GM19043 (cell line): Measurements from ENCODE around the gene KIF6.

ENCODE experiments used
- ATAC-seq: cut with Tn5 transposase; IDR thresholded peaks from one replicate; pipeline ENCODE4 v1.9.1; 2021; ENCODE audit warnings: low read depth; ENCODE audit not compliant: unreplicated experiment

Gene KIF6

DNA sequence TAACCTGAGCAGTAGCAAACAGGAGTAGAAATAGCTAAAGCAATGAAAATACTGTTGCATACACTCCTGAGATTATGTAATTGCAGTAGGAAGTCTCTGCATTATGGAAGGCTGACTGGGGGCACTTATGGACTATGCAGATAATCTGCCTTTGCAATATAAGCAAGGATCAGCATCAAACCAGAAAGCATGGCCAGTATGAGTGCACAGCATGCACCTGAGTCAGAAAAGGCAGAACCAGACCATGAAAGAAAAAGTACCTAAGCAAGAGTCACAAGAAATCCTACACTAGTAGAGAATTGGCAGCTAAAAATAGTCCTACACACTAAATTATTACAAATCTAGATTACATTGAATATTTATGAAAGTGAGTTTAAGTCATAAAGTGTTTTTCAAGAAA lies 164.3 kb downstream of the KIF6 start:
- no peak for ATAC-seq

DNA sequence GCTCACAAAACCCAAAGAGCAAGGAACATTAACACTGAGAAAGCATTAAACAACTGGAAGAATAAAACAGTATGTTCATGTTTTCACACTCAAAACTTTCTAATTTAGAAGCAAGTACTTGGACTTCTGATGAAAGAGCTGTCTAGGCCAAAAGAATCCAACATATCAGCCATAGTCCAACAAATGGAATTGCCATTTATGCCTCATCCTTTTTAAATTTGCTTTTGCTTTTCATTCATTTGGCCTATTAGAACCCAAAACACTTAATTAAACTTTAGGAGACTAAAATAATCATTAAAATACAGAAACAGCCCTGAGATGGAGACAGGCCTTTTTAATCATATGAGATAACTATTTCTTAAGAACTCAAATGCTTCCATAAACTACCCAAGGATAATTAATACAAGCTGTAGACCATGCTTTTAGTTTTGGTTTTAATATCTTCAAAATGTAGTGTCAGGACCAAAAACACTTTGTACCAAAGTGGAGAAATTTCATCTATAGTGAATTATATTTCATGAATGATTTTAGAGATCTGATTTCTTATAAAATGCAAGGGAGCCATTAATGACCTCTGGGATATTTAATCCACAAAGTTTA lies 166.5 kb downstream of the KIF6 start:
- no peak for ATAC-seq

DNA sequence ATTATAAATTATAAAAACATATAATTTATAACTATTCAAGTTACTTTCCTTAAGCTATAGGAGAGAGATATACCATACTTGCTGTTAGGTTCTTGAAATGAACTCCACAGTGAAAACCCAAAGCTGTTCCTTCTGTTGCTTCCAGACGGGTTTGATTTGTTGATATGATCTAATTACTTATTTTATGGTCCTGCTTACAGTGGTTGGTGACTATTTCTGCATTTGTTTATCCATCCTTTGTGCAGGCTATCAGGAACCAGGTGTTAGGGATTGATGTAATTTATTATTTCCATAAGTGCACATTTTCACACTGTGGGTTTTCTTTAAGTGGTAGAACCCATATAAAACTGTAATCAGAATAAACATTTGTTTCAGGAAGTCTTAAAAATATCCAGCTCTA lies 167.1 kb downstream of the KIF6 start:
- ATAC-seq = no peak

GRCh38 chr6:39555136-39555535 lies 170.1 kb downstream of the KIF6 start:
- ATAC-seq = no peak

GRCh38 chr6:39553860-39554802 lies 171.1 kb downstream of the KIF6 start:
- no peak for ATAC-seq

DNA sequence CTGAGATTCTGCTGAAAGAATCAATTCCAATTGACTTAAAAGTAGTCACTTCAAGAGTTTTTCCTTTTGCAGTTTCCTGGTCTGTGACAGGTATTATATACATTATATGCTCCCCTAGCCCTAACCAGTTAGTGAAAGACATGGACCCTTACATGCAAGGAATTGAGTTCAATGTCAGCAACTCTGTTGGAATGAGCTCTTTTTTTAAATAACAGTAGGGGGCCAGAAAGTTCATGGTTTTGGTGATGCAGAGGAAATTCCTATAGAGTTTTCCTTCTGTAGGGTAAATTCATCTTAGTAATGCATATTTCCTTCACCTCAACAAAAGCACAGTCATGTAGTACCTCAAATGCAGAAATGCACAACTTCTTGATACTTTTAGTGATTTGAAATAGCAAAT lies 172.2 kb downstream of the KIF6 start:
- ATAC-seq = no peak

DNA sequence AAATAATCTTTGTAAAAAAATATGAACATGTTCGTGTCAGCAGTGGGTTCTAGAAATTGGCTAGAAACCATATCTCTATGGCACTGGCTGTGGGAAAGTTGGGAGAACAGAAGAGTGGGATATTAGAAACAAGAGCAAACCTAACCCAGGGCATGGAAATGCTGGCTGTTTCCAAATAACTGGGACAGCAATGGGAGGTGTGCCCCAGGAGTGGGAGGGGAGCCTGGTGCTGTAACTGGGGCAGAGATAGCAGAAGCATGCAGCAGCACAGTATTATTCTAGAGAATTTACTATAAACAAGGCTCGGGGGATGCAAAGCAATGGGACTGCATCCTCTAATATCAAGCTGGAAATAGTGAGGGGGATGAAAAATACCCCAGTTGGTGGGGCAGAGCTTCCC lies 175.0 kb downstream of the KIF6 start:
- ATAC-seq = no peak

- no peak for ATAC-seq
These were observed 178.5 kb downstream of the KIF6 start for GRCh38 chr6:39546731-39547130.

DNA sequence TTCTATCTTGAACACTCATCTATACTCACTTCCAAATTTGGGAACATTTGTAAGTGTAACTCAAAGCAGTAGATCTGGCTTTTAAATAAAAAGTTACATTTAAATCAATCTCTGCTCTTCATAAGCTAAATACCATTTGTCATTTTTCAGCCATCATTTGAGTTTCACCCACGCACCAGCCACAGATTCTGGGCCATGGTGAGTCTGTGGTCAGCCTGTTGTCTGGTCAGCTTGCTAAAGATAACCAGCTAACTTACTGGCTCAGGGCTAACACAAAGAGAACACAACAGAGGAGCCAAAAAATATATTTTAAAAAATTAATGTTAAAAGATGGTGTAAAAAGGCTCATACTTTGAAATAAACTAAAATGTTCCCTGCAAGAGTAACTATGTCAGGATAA lies 181.3 kb downstream of the KIF6 start:
- no peak for ATAC-seq

GRCh38 chr6:39543095-39543494 lies 182.1 kb downstream of the KIF6 start:
- ATAC-seq = no peak

- ATAC-seq = no peak
These were observed 184.8 kb downstream of the KIF6 start for GRCh38 chr6:39540454-39540853.

DNA sequence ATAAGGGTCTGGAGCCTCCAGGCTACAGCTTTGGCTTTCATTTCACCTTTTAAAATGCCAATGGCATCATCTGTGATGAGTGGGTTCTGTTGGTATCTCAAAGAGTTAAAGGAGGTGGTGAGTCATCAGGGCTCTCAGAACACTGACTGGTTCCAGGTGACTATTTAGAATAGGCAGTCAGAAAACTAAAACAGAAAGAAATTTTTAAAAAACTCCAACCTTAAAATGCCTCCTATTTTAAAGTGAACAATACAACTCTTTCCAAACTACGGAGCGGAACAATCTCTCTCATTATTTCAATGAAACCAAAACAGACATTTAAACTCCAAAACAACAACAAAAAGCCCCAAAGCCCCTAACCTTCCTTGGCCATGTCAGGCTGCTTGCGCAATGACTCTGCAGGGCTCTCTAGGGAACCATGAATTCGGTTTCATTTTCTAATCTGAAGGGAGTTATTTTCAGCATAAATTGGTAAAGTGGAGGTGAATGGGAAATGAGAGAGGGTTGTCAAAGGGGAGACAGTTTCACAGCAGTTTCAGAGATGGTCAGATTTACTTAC lies 194.9 kb downstream of the KIF6 start:
- peak; percentile 97 for ATAC-seq

DNA sequence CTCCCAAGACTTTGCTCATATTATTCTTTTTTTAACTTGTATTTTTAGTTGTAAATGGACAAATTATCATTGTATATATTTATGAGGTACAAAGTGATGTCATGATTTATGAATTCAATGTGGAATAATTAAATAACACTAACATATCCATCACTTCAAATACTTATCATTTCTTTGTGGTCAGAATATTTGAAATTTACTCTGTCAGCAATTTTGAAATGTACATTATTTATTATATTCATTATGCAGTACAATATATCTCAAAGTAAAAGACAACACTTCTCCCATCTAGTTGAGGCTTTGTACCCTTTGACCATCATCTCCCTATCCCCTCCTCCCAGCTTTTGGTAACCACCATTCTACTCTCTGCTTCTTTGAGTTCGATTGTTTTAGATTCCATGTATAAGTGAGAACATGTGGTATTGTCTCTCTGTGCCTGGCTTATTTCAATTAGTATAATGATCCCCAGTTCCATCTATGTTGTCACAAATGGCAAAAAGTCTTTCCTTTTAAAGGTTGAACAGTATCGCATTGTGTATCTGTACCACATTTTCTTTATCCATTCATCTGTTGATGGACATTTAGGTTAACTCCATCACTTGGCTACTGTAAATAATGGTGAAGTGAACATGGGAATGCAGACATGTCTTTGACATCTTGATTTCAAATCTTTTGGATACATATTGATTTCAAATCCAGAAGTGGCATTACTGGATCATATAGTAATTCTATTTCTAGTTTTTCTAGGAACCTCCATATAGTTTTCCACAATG lies 197.2 kb downstream of the KIF6 start:
- ATAC-seq = no peak

DNA sequence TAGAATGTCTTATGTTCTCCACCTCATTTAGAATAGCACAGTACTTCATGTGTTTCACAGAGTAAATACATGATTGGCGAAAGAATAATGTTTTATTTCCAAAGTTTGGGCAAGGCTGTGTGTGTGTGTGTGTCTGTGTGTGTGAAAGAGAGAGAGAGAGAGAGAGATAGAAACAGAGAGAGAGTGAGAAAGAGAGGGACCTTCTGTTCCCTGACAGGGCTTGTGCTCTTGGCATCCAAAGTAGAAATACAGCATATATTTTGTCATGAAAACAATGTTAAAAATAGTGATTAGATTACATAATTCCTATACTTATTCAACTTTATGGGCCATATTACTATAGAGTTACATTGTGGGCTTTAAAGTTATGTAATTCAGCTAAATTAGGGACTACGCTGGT lies 201.2 kb downstream of the KIF6 start:
- no peak for ATAC-seq

DNA sequence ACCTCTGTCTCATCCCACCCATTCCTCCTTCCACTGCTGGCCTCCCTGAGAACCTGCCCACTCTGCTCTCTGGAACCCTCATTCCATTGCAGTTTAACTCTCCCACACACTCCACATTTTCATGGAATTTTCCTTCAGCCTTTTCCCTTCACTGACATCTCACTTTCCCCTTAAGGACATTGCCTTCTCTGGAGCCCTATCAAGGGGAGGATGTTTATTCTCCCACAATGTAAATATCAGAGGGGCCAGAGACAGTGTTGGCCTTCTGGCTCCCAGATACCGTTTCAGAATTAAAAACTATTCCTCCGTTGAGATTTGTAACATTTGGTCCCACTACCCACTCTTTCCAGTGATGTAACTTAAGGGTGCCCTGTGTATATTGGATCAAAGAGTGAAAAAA lies 203.2 kb downstream of the KIF6 start:
- ATAC-seq = no peak

DNA sequence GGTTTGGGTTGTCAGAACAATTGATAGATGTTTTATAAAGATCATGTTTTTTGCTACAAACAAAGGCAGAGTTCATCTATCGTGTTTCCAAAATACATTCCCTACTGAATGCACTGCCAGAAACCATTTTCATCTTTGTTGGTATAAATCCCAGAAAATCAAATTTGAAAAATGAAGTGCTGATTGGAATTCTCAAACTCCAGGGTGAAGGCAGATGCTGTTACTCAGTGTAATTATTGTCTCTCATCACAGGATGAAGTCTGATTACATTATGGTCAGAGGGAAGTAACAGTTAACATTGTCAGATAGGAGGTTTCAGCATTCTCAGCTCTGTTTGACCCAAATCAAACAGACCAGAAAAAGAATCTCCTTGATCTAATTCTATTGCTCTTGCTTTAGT lies 204.3 kb downstream of the KIF6 start:
- no peak for ATAC-seq

DNA sequence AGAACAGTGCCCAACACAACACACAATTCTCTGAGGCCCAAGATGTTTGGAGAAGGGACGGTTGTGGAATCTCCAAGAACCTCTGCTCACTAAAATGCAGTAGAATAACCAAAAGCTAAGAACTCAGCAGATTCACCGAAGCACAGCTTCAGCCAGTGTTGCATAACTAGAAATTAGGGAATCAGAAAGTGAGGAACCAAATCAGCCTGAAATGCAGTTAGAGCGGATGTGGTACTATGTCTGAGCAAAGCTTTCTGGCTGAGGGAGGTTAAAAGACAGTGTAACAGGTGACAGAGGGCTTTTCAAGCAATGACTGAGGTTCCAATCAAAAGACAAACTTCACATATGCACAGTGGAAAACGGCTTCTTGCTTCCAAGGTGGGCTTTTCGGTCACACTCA lies 204.8 kb downstream of the KIF6 start:
- ATAC-seq = no peak

DNA sequence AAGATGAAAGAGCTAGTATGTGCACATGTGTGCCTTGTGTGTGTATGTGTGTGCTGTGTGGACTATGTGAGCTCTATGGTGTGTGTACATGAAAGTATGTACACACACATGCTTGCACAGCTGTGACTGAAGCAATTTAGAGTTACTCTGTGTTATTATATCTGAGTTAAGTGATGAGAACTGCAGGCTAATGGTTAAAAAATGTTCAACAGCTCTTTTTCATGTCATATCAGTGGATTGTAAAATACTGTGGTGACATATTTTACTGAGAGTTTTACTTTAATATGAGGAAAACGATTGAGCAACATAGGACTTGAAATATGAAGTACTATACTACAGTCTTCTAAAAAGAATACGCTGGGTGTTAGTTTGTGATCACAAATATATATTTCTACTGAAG lies 207.0 kb downstream of the KIF6 start:
- ATAC-seq = no peak

DNA sequence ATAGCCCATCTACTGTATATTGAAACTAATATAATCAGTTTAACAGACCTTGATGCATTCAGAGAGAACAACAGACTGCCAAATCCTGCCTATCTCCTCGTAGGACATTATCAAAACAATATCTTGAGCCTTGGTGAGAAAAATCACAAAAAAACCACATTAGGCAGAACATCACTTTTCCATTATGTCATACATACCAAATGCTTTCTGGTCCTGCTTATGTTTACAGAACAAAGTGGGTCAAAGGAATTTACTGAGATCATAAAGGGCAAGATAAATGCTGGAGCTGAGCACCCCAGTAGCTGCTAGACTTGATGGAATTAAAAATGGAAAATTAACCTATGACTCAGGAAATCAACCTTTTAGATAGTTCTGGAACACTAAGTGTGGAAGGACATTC lies 207.5 kb downstream of the KIF6 start:
- ATAC-seq = no peak

DNA sequence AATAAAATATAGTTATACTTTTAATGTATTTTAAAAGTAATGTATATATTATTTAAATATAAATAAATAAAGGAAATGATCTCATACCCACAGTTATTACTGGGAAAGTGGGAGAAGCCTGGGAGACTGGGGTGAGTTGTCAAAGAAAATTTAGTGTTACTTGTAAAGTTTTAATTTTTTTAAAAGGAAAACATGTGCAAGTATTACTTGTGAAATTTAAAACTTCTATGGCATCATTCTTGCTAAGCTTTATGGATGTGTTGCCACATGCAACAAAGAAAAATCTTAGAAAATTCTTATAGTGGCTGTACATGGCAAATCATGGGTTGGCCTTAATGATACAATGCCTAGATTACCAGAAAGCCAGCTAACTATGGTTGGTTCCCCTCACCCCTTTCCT lies 208.7 kb downstream of the KIF6 start:
- ATAC-seq = no peak

DNA sequence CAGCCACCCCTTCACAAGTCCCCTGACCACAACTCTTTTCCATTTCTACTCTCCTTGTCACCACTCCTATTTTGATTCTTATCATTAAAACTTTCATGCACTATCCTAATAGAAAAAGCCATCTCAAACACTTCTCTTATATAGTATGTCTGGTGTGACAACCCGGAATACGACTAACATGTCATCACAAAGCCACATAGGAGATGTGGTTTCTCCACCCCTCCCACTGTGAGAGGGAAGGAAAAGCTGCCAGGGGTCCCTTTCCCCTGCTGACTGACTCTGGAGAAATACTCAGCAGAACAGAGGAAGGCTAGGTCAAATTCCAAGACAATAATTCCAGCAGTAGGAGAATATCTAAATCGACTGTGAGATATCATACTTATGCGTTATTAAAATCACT lies 209.7 kb downstream of the KIF6 start:
- ATAC-seq = no peak
